GM18508 (cell line): Measurements from ENCODE around the gene PPP1R15B.

Experiments used
- ATAC-seq: cut with Tn5 transposase; IDR thresholded peaks from one replicate; pipeline ENCODE4 v1.9.1; 2021; ENCODE audit warnings: moderate number of reproducible peaks; ENCODE audit not compliant: insufficient read depth, unreplicated experiment

PPP1R15B gene

GRCh38 chr1:204445860-204446412, 34.3 kb upstream of the PPP1R15B start:
- no peak for ATAC-seq

- ATAC-seq, result no peak
Measured at GRCh38 chr1:204443871-204444581, 32.4 kb upstream of the PPP1R15B start.

GRCh38 chr1:204443260-204443619, 31.6 kb upstream of the PPP1R15B start:
- no peak for ATAC-seq

DNA sequence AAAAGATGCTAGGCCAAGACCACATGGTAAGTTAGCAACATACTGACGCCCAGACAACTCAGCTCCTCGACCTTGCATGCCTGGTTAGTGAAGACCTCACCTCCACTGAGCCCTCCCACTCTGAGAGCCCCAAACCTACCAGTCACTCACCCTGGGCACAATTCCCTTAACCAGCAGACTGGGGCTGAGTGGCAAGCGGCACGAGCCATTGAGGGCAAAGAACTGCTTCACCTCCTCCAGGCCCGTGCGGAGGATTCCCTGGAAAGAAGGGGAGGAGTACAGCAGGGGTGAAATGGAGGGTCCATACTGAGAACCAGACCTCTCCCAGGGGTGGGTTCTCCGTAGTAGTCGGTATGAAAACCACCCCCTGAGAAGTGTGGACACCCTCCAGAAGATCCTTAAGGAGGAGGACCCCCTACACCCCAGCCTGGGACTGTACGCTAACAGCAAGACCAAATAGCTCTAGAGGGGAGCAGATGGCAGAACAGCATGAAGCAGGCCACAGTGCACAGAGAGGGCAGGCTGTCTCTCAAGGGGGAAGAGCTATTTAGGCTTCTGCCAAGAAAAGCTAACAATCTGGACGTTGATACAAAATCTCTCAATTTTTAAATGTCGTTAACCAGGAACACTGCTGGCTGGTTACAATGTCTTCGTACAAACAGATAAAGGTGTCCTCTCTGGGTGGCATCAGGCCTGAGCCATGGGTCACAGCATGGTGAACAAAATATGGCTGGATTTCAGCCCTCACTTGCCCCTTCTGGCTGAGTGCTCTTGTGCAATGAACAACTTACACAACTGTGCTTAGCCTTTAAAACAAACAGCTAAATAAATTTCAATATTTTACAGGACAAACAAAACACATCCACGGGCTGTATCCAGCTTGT, 31.0 kb upstream of the PPP1R15B start:
- ATAC-seq, result no peak

- ATAC-seq, result no peak
Measured at GRCh38 chr1:204441558-204441957, 29.9 kb upstream of the PPP1R15B start.

DNA sequence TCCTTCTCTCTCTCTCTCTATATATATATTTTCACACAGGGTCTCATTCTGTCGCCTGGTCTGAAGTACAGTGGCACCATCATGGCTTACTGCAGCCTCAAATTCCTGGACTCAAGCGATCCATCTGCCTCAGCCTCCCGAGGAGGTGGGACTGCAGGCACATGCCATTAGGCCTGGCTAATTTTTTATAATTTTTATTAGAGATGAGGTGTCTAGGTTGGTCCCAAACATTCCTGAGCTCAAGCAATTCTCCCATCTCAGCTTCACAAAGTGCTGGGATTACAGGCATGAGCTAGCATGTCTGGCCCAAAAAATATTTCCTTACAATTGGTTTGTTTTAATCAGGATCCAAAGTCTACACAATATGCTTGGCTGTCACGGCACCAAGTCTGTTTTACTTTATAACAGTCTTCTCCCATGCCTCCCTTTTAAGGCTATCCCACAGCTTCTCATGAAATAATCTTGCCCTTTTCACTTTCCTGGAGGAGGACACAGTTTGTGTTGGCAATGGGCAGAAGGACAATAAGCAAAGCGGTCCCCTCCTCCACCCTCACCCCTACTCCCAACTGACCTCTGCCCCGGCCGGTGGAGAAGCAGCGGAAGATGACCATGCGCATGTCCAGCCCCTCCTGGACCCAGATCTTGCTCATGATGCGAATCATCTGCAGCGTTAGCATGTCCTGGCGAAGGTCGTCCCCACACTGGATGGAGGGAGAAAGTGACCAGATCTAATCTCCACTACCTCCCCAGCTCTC, 28.2 kb upstream of the PPP1R15B start:
- no peak for ATAC-seq

DNA sequence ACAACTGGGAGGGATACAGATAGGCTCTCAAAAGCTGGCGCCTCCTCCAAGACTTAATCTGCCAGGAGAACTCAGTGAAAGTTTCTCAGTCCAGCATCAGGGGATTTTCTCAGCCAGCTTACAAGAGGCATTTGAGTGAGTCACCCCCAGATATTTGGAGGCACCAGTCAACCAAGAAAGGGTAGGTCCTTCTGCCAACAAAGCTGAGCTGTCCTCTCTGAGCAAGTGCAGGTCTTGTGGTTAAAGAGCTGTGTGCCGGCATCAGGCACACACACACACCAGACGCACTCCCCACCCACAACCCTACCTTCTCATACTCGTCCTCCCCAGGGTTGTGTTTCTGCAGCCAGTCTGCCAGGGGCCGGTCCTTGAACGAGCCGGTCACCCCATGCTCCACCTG, 27.0 kb upstream of the PPP1R15B start:
- ATAC-seq, result no peak

DNA sequence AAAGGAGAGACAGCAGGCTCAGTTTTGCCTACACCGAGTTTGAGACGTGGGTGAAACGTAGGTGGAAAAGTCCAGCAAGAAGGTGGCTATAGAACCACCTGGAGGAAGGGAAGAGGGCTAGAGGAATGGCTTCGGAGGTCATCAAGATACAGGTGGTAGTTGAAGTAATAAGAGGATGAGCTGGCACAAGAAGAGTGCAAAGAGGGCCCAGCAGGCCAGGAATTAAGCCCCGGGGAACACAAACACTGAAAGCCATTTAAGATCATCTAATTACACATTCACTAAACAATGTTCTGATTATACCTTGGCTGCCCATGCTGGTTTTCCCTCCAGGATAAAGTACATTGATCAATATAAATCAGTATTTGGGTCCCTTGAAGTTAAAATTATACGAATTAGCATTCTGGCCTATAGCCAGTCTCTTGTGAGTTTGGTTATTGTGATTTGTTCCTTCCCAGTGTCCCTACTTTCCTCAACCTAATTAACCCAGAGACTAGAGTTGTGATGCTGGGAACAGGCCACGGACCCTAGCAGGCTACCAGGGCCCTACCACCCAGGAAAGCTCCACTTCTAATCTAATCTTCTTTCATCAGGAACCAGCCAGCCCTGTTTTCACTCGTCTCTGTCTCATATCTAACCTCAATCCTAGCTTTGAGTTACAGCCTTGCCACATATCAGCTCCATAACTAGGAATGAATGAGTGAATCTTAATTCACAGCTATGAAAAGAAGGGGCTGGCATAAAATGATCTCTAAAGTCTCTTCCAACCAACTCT, 26.4 kb upstream of the PPP1R15B start:
- no peak for ATAC-seq

- ATAC-seq, result no peak
Measured at GRCh38 chr1:204435872-204436271, 24.3 kb upstream of the PPP1R15B start.

DNA sequence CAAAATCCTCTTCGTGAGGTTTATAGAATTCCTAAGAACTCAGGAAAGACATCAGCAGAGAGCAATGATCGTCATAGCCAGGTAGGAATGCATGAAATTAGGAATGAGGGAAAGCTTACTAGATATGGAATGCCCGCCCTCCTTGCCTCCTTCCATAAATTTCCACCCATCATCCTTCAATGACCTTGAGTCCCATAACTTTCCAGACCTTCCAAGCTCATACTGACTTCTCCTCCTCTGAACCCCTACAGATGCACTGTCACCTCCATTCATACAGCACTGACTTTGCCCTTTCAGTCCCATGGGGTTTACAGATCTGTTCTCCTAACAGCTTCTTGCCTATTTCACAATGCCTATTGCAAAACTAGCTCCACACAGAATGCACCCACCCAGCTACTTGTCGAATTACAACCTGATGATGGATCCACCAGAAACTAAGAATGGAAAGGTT, 23.8 kb upstream of the PPP1R15B start:
- ATAC-seq, result no peak

- no peak for ATAC-seq
Measured at GRCh38 chr1:204434116-204434755, 22.6 kb upstream of the PPP1R15B start.

GRCh38 chr1:204432708-204433107, 21.1 kb upstream of the PPP1R15B start:
- ATAC-seq, result no peak

DNA sequence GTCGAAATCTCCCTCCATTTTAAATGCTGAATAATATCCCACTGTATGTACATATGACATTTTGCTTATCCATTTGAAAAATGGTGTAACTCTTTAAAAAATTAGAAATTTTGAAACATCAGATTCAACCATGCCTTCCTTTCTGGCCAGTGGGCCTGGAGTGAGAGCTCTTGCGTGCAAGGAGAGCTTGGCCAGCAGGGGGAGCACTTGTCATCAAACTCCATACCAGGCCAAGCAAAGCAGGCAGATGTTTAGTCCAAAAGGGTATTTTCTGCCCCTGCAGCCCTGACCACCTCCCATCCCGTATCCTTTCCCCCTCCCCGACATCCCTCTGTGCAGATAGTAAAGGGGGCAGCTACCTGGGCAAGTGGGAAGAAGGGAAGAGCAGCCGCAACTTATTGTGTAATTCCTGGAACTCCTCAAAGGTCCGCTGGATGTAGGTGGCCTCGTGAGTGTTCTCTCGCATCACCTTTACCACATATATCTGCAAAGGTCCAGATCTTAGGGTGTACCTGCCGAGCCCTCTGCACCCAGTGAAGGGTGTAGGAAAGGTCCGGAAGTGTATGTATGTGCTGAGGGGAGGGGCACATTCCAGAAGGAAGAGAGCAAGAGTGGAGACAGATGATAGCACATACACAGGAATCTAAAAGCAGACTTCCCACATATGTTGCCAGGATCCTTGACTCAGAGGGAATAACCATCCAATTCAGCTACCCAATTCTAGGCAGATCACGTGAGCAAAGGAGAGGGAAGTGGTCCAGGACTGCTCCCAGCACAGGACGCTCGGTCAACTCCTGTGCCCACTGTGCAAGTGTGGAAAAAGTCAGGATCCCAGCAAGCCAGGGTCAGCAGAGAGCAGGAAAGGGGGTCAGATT, 19.9 kb upstream of the PPP1R15B start:
- no peak for ATAC-seq

GRCh38 chr1:204429746-204430145, 18.1 kb upstream of the PPP1R15B start:
- no peak for ATAC-seq

DNA sequence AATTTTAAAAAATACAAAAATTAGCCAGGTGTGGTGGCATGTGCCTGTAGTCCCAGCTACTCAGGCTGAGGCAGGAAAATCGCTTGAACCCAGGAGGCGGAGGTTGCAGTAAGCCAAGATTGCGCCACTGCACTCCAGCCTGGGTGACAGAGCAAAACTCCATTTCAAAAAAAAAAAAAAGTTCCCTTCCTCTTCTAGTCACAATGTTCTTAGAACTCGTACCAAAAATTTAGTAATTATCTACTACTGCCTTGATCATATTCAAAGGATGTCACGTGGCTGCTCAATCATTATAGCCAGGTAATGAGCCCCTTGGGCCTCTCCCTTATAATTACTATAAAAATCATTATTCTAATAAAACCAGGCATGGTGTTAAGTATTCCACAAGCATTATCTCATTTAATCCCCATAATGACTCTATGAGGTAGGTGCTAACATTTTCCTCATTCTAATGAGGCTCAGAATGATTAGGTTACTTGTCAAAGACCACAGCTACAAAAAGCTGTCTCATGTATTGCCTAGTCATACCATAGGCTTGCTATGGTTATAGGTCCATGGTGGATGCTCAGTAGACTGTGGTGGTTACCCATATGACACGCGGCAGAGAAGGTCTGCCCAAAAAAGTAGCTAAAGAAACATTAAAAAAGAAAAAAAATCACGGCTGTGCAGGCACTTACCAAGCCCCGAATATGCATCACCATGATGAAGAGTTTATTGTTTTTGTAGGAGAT, 15.5 kb upstream of the PPP1R15B start:
- ATAC-seq, result no peak

DNA sequence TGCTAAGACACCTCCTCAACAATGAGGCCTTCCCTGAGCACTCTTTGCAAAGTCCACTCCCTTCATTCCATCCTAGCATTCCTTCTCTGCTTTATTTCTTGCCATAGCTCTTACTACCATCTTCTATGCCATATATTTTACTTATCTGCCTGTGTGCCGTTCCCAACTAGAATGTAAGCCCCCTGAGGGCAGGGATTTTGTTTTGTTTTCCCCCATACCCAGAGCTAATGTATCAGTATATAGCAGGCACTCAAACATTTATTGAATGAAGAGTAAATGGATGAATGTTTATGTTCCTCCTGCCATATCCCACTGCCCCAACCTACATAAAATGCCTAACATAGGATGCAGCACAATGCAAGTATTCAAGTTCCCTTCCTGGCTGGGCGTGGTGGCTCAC, 14.9 kb upstream of the PPP1R15B start:
- no peak for ATAC-seq

DNA sequence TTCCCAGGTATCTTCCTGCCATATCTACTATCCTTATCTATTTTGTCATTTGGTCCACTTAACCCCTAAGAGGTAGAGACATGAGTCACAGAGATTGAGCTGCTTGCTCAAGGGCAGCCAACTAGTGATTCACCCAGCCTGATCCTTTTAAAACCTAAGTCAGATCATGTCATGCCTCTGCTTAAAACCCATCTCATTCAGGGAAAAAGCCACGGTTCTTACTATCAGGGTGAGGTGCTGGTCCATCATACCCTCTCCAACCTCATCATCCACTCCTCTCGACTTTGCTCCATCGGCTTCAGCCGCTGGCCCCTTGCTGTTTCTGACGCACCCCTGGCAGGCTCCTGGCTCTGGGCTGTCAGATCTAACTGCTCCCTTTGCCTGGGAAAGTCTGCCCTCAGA, 14.4 kb upstream of the PPP1R15B start:
- ATAC-seq, result no peak

- no peak for ATAC-seq
Measured at GRCh38 chr1:204424621-204425020, 13.0 kb upstream of the PPP1R15B start.
